HG02588 (cell line): ENCODE results near the gene FRAT1.
"Not testable (repeated sequence)": the region's sequence is repeated elsewhere in the genome, so short reads cannot be mapped to it uniquely, and the experiment has no call there.

ENCODE experiments used
- ATAC-seq: cut with Tn5 transposase; IDR thresholded peaks from one replicate; pipeline ENCODE4 v1.9.1; 2021; ENCODE audit warnings: mild to moderate bottlenecking, moderate library complexity; ENCODE audit not compliant: unreplicated experiment

FRAT1 gene, protein sequence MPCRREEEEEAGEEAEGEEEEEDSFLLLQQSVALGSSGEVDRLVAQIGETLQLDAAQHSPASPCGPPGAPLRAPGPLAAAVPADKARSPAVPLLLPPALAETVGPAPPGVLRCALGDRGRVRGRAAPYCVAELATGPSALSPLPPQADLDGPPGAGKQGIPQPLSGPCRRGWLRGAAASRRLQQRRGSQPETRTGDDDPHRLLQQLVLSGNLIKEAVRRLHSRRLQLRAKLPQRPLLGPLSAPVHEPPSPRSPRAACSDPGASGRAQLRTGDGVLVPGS

DNA sequence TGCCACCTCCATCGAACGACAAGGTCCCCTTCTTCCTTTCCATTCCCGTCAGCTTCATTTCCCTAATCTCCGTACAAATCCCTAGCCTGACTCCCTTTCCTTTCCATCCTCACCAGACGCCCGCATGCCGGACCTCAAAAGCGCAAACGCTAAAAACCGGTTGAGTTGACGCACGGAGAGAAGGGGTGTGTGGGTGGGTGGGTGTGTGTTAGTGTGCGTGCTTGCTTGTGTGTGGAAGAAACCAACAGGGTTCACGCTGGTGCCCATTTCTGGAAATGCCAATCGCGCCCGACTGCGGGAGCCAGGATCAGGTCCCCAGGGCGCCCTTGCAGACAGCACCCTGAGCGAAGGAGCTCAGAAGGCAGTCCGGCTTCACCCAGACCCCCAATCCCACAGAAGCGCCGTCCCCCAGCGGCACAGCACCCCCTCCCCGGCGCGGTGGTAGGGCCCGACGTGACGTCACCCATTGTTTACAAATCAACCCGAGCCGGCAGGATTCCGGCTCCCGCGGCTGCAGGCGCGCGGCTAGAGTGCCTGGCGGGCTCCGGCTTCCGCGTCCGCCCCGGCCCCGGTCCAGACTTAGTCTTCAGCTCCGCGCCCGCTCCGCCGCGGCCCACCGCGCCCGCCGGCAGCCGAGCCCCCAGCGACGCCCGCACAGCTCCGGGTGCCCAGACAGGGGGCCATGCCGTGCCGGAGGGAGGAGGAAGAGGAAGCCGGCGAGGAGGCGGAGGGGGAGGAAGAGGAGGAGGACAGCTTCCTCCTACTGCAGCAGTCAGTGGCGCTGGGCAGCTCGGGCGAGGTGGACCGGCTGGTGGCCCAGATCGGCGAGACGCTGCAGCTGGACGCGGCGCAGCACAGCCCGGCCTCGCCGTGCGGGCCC lies at the start of gene FRAT1:
FRAT1 (plus strand) TSS at position 500 of the 880 bp plus-strand sequence; CDS start at position 683, 183 bp downstream.
- ATAC-seq, result peak; percentile 70

DNA sequence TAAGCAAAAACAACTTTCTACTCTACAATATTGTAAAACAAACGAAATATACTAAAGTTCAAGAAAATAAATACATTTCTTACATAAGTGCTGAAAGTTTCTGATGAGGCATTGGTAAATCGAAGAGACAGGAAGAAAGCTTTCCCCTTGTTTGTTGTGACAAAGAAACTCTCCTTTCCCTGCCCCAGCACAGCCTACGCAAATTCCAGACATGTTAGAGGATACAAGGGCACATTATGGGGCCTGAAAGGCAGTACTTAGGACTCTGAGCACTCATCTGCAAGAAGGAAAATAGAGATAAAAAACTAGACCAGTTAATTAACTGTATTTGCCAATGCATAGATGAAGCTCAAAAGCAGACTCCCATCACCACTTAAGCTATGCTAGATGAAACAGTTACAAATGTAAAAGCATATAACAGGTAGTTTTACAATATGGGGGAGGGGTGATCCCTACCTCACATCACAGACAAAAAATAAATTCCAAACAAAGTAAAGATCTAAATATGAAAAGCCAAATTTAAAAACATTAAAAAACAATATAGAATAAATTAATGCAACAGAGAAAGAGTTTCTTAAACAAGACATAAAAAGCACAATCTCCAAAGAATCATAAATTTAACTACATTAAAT lies 48.4 kb upstream of the FRAT1 start:
- no peak for ATAC-seq

DNA sequence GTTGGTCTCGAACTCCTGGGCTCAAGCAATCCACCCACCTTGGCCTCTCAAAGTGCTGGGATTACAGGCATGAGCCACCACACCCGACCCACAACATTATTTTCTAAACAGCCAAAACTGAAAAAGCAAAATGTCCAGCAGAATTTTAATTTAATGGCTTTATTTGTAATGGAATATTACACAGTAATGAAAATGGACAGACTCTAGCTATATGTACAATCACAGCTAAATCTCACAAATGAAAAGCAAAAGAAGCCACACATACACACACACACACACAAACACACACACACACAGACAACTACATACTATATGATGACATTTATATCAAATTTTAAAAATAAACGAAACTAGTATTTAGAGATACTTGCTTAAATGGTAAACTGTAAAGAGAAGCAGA lies 45.4 kb upstream of the FRAT1 start:
- no peak for ATAC-seq

DNA sequence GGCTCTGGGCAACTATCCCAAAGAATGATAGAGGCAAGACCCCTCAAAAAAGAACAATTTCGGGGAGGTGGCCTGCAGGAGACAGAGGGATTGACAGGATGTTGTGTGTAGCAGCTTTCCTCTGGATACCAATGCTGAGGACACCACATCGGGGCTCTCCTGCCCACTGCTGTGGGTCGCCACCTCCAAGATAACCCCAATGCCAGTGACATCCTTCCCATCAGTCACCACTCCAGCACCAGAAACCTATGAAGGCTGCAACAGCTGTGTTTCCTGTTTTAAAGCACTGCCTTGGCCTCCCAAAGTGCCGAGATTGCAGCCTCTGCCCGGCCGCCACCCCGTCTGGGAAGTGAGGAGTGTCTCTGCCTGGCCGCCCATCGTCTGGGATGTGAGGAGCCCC lies 44.2 kb upstream of the FRAT1 start:
- ATAC-seq, result no peak

DNA sequence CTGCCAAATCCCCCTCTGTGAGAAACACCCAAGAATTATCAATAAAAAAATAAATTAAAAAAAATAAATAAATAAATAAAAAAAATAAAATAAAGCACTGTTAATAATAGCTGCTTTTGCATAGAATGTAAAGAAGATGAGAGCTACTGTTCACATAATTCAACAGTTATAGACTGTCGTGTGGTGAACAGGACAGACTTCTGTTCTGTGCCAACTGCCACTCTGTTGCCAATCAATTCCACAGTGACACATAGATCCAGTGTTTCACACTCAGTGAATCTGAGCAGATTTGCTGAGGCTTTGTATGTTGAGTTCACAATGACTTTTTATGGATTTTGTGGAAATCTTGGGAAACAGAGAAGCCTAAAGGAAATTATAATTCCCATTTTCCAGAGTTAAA lies 41.5 kb upstream of the FRAT1 start:
- ATAC-seq, result no peak

DNA sequence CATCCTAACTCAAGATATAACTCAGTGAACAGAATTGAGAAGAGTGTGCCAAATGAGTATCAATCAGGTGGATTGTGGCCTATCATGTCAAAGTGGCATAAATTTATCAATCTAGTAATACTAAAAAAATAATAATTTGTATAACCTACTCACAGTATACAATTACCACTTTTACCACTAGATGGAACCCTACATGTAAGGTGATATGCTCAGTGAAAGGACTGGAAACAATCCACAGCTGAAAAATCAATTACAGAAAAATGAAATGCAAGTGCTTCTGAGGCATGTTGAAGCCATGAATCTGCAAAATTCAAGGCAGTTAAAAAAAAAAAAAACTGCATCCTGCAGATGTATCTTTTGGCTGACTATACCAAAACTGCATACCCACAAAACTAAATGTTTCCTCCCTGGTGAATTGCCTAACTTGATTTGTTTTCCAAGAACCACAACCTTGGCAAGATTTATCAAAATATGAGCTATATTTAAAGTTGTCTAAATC lies 40.5 kb upstream of the FRAT1 start:
- ATAC-seq, result no peak

DNA sequence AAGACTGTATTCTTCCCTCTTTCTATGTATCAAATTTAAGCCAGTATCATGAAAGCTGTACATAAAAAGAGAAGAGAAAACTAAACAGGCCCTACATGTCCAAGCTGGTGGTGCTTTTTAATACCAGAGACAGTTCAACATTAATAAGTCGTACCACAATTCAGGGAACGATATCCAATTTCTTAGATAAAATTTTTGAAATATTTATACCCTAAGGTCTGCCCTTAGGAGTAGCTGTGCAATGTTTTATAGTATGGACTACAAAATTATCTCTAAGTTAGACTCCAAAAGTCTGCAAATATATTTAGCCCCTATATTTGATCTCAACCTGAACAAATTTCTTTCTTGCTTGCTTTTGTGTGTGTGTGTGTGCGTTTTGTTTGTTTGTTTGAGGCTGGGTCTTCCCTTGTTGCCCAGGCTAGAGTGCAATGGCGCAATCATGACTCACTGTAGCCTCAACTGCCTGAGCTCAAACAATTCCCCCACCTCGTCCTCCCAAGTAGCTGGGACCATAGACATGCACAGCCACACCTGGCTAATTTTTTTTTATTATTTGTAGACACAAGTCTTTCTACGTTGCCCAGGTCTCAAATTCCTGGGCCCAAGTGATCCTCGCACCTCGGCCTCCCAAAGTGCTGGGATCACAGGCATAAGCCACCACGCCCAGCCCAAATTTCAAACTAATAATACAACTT lies 39.8 kb upstream of the FRAT1 start:
- ATAC-seq, result no peak

DNA sequence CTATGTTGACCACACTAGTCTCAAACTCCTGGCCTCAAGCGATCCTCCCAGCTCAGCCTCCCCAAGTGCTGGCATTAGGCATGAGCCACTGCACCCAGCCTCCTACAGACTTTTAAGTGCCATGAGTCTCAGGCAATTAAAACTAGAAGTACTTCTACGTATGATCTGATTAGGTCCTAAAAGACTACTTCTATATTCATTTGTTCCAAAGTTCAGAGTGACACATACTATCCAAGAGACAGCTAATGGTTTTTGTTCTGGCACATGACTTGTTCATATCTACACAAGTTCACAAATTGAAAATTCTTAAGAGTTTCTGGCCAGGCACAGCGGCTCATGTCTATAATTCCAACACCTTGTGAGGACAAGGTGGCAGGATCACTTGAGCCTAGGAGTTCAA lies 38.3 kb upstream of the FRAT1 start:
- ATAC-seq, result no peak

DNA sequence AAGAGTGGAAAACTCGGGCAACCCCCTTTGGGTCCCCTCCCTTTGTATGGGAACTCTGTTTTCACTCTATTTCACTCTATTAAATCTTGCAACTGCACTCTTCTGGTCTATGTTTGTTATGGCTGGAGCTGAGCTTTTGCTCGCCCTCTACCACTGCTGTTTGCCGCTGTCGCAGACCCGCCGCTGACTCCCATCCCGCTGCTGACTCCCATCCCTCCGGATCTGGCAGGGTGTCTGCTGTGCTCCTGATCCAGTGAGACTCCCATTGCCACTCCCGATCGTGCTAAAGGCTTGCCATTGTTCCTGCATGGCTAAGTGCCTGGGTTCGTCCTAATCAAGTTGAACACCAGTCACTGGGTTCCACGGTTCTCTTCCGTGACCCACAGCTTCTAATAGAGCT lies 29.0 kb upstream of the FRAT1 start:
- not testable (repeated sequence) for ATAC-seq

DNA sequence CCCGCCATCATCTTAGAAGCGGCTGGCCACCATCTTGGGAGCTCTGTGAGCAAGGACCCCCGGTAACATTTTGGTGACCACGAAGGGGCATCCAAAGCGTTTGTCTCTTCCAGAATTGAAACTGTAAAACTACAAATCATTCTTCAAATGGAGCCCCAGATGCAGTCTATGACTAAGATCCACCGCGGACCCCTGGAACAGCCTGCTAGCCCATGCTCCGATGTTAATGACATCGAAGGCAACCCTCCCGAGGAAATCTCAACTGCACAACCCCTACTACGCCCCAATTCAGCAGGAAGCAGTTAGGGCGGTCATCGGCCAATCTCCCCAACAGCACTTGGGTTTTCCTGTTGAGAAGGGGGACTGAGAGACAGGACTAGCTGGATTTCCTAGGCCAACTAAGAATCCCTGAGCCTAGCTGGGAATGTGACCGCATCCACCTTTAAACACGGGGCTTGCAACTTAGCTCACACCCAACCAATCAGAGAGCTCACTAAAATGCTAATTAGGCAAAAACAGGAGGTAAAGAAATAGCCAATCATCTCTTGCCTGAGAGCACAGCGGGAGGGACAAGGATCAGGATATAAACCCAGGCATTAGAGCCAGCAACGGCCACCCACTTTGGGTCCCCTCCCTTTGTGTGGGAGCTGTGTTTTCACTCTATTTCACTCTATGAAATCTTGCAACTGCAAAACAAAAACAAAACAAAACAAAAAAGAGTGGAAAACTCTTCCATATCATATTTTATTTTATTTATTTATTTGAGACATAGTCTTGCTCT lies 28.3 kb upstream of the FRAT1 start:
- not testable (repeated sequence) for ATAC-seq

DNA sequence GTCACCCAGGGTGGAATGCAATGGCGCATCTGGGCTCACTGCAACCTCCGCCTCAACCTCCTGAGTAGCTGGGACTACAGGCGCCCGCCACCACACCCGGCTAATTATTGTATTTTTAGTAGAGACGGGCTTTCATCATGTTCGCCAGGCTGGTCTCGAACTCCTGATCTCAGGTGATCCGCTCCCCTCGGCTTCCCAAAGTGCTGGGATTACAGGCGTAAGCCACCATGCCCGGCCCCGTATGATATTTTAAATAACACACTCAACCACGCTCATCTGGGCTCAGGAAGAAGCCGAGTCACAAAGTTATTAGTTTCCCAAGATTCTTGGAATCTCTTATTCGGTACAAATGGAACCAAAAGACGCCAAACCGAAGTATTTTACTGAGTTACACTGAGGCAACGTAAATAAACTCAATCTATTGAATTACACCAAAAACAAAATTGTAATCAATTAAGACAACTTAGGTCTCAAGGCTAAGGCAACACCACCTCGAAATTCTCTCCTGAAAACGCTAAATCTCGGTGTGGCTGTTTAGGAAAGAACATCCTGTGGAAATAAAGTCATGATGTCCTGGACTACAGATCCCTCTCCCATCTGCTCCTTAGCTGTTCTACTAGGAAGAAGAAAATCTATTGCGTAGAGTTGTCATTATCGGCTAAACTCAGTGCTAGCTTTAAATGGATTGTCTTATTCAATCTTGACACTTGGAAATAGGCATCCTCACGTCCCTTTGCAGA lies 27.5 kb upstream of the FRAT1 start:
- no peak for ATAC-seq

DNA sequence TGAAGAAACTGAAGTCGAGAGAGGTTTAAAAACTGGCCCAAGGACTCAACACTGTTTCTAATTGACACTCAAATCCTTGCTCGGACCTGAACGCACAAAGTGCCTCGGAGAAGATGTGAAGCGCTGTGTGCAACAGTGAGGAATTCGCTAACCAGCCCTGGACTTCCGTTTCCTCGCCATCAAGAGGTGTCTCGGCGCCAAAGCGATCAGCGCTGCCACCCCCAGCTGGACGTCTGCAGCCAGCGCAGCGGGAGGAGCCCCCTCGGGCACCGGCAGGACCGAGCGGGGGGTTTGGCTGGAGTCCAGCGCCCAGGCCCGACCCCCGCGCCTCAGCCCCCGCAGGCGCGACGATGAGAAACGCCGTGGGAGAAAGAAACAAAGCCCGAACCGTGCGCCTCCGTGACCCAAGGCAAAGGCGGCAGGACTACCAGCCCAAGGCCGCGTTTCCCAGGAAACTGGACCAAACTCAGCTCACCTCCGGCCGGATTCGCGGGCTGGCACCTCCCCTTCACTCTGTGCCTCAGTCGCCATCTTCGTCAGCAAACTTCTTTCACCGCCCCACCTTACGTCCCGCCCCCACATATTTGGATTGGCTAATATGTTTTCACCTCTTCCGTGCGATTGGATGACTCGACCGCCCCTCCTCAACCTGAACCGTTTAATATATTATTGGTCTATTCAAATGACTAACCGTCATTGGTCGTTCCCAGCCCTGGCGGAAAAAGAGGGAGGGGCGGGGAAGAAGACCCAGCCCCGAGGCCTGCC lies 26.8 kb upstream of the FRAT1 start, which contains the start of gene ARHGAP19:
ARHGAP19 (minus strand) TSS at position 541 of the 765 bp plus-strand sequence; CDS start at position 531, 10 bp downstream.
- peak; percentile 92 for ATAC-seq

DNA sequence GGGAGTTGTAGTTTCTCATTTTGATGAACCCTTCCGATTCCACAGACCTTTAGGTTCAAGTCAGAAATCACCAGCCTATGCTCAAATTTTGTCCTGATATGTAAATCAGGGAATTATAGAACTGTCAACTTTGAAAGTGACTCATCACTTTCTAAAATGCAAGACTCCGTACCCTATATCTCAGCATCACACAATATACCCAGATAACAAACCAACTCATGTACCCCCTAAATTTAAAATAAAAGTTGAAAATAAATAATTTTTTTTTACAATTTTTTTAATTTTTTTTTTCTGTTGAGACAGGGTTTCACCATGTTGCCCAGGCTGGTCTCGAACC lies 26.2 kb upstream of the FRAT1 start:
- no peak for ATAC-seq

DNA sequence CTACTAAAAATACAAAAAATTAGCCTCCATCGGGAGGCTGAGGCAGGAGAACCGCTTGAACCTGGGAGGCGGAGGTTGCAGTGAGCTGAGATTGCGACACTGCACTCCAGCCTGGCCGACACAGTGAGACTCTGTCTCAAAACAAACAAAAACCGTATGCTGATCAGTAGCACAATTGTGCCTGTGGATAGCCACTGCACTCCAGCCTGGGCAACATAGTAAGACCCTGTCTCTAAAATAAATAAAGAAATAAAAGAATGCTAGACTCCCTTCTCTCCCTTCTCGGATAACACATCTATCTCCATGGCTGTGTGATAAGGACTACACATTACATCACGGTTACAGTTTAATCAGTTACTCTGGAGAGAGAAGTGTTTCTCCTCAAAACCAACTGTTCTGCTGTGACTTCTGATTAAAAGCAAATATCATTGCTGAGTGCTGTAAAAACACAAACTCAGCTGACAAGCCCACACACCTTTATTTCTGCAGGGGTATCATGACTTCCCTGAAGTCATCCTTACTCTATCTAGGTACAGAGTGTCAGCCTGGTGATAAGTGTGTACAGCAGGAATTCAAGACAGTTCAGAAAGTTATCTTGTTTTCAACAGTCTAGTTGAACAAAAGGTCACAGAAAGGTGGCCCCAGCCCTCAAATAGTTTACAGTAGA lies 21.4 kb upstream of the FRAT1 start:
- no peak for ATAC-seq

DNA sequence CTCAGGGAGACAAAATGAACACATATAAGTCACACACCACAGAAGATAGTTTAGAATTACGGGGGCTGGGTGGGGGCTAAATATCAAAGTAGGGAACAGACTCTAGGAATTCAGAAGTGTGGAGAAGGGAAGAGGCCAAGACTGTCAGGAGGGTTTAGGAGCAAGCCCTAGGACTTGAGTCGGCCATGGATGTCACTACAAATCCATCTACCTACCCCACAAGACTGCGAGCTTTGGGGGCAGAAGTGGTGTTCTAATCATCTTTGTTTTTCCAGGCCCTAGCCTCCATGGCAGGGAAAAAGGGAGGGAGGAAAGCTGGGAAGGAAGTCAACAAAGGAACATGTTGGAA lies 20.9 kb upstream of the FRAT1 start:
- no peak for ATAC-seq

DNA sequence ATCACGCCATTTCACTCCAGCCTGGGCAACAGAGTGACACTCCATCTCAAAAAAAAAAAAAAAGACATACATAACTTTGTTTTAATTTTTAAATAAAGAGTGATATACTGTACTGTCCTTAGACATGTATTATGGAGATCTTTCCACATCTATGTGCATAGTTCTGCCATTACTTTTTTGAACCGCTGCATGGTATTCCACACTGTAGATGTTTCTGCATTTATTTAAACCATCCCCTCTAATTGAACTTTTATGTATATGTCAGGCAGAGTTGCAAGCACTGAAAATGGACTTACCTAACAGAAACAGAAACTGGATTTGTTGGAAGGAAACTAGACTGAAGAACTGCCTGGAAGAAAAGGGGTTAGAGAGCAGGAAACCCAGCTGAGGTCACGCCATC lies 18.1 kb upstream of the FRAT1 start:
- ATAC-seq, result no peak

DNA sequence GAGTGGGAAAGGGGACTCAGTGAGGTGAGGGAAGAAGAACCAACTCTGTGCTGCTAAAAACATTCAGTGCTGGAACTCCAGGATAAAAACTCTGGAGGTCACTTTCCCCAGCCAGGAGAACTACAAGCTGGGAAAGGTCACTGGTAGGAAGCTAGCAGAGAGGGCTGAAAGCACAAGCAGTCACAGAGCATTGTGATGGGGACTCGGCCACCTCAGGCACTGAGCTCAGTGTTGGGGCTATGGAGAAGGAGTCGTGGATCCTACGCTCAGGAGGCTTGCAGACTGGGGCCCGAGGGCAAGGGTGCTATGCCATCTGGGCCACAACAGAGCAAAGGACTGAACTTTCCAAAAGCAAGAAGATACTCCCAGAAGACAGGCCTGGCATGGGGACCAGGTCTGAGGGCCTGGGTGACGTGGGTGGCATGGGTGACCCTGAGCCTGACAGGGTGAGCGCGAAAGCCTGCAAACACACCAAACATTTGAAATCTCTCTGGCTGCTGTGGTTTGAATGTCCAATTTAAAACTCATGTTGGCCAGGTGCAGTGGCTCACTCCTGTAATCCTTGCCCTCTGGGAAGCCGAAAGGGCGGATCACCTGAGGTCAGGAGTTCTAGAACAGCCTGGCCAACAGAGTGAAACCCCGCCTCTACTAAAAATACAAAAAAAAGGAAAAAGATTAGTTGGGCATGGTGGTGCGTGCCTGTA lies 16.8 kb upstream of the FRAT1 start:
- no peak for ATAC-seq

DNA sequence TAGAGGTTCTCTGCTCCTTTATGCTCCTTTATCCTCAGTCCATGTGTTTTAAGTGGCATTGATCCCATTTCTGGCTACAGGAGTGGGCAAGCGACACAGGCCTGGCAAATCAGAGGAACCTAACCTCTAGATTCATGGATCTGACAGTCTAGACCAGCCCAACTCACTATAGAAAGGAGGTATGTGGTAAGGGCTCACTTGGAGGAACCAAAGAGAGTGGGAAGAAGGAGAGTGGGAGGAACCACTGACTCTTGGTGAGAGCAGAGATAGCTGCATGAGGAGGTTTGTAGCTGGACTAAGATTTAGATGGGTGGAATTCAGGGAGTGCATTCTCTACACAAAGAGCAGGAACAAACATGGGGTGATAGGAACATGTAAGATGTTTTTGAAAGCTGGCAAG lies 11.6 kb upstream of the FRAT1 start:
- ATAC-seq, result no peak
